HepG2 (cell line): Measurements from ENCODE around the gene ENGASE. TPM values are rescaled to one million over a fixed set of nuclear protein-coding genes. Genes with fewer than 3 reads are reported as not detected.

Experiments used
- ASH2L ChIP-seq: fragments of 300-600, 200-600 bp; sonication (generic); IDR thresholded peaks from 2 replicates; pipeline ENCODE4 v1.7.0; 2017; ENCODE audit warnings: low read depth, mild to moderate bottlenecking, moderate library complexity, mixed read lengths, low read length; ENCODE audit not compliant: insufficient read length
- MLXIP ChIP-seq: sonication (generic); formaldehyde crosslinking; IDR thresholded peaks from 2 replicates; pipeline ENCODE4 v1.9.0; 2021; ENCODE audit warnings: missing genetic modification reagents, borderline replicate concordance
- NFAT5 ChIP-seq: sonication (generic); formaldehyde crosslinking; IDR thresholded peaks from 2 replicates; pipeline ENCODE4 v1.4.0; 2020; ENCODE audit warnings: missing genetic modification reagents
- NR0B2 ChIP-seq: sonication (generic); formaldehyde crosslinking; IDR thresholded peaks from 2 replicates; pipeline ENCODE4 v1.4.0; 2020; ENCODE audit warnings: mild to moderate bottlenecking, missing genetic modification reagents
- NR2F6 ChIP-seq, 2 experiments: IDR thresholded peaks; 2 replicates each; pipeline ENCODE4 v1.6.1; 2016; ENCODE audit warnings: antibody characterized with exemption in 1 of 2, mild to moderate bottlenecking in 1 of 2
- POLR2A ChIP-seq, 2 experiments: IDR thresholded peaks; 2 replicates each; pipeline ENCODE4 v1.6.1; 2011; ENCODE audit warnings: low read depth in 2 of 2, low read length in 2 of 2, mild to moderate bottlenecking in 1 of 2, moderate library complexity in 1 of 2; ENCODE audit not compliant: insufficient read depth in 1 of 2
- PRDM10 ChIP-seq: sonication (generic); formaldehyde crosslinking; IDR thresholded peaks from 2 replicates; pipeline ENCODE4 v1.4.0; 2020; ENCODE audit warnings: low read depth, missing genetic modification reagents
- SMAD9 ChIP-seq: sonication (generic); formaldehyde crosslinking; IDR thresholded peaks from 2 replicates; pipeline ENCODE4 v1.5.1; 2020; ENCODE audit warnings: mild to moderate bottlenecking, missing genetic modification reagents
- SRY ChIP-seq: sonication (generic); formaldehyde crosslinking; IDR thresholded peaks from 2 replicates; pipeline ENCODE4 v1.8.0; 2022; ENCODE audit warnings: mild to moderate bottlenecking, missing genetic modification reagents
- TARDBP ChIP-seq: sonication (generic); formaldehyde crosslinking; IDR thresholded peaks from 2 replicates; pipeline ENCODE4 v1.8.0; 2022; ENCODE audit warnings: mild to moderate bottlenecking, missing genetic modification reagents
- THAP11 ChIP-seq: IDR thresholded peaks from 2 replicates; pipeline ENCODE4 v1.6.1; 2016; ENCODE audit warnings: missing biosample characterization, missing genetic modification reagents
- ZNF501 ChIP-seq: sonication (generic); formaldehyde crosslinking; IDR thresholded peaks from 2 replicates; pipeline ENCODE4 v1.5.1; 2020; ENCODE audit warnings: mild to moderate bottlenecking, moderate library complexity, missing genetic modification reagents
- ZNF567 ChIP-seq: sonication (generic); formaldehyde crosslinking; IDR thresholded peaks from 2 replicates; pipeline ENCODE4 v1.8.1; 2023; ENCODE audit warnings: mild to moderate bottlenecking, missing genetic modification reagents, borderline replicate concordance
- ZNF660 ChIP-seq: sonication (generic); formaldehyde crosslinking; IDR thresholded peaks from 2 replicates; pipeline ENCODE4 v1.5.1; 2020; ENCODE audit warnings: mild to moderate bottlenecking, low read depth, missing genetic modification reagents, borderline replicate concordance
- ZSCAN29 ChIP-seq: sonication (generic); formaldehyde crosslinking; conservative IDR thresholded peaks from 2 replicates; pipeline ENCODE4 v1.4.0; 2020; ENCODE audit warnings: mild to moderate bottlenecking, missing genetic modification reagents
- polyA plus RNA-seq, 8 experiments: library from polyadenylated mRNA; depleted of rRNA in 3 of 8; stranded (reverse) in 7 of 8; unstranded in 1 of 8; fragments of >200 nt; fragmentation: Illumina TruSeq in 4 of 8; extraction: Trizol in 4 of 8; gene quantifications; 2 replicates each; pipeline versions ENCODE4 v1.2.1 to v1.2.3, GENCODE V29; 2011 to 2016; ENCODE audit warnings: low read depth in 4 of 8, missing spikeins in 1 of 8, mixed read lengths in 1 of 8; ENCODE audit not compliant: insufficient read depth in 1 of 8
- total RNA-seq, 5 experiments: library from RNA; depleted of rRNA; stranded (reverse); fragments of >200 nt; fragmentation: Illumina TruSeq; extraction: Trizol; gene quantifications; 2 replicates each; pipeline ENCODE4 v1.2.3, GENCODE V29; 2016; ENCODE audit warnings: low read depth in 1 of 5

ENGASE gene
- total and polyA plus RNA-seq, 2 of the 13 experiments (the other 11 are each of a cell fraction or from before 2014, with no cell fraction given): 10.6 to 18.1 TPM

GRCh38 chr17:79026376-79027273 is 48.0 kb upstream of the ENGASE start (continued):
- TF ChIP-seq NFAT5 (CRISPR knock-in tag) (no peak), ZNF501 (CRISPR knock-in tag) (peak; percentile 88), NR0B2 (CRISPR knock-in tag) (no peak), THAP11 (CRISPR knock-in tag) (peak; percentile 62), ZNF660 (CRISPR knock-in tag) (no peak), SRY (peak; percentile 36), TARDBP (CRISPR knock-in tag) (peak; percentile 68), PRDM10 (peak; percentile 97), ASH2L (peak; percentile 90), POLR2A (IDR thresholded peaks at IDR 0.05; ENCODE audit: insufficient read depth in 1 of 2, low read depth in 2 of 2, low read length in 2 of 2) (peak; percentile 75 to 76), NR2F6 (IDR thresholded peaks at IDR 0.05) (peak; percentile 72; the same call in 1 of the 2 replicates), NR2F6 (CRISPR knock-in tag; IDR thresholded peaks at IDR 0.05) (peak; percentile 73), SMAD9 (CRISPR knock-in tag) (no peak), MLXIP (CRISPR knock-in tag) (no peak), ZSCAN29 (peak; percentile 84; the same call in 1 of the 2 replicates), ZNF567 (CRISPR knock-in tag) (peak; percentile 39; the same call in 1 of the 2 replicates)
